ENCODE measurements around the gene ORC4.

ORC4 gene

GRCh38 chr2:147933931-147934330 lies 86.6 kb downstream of the ORC4 start:
- DNase-seq (ENCODE audit: low spot score), result no peak

GRCh38 chr2:147927053-147927588 lies 93.4 kb downstream of the ORC4 start:
- DNase-seq (ENCODE audit: low spot score), result no peak

- no peak for DNase-seq (ENCODE audit: low spot score)
Observed at GRCh38 chr2:147925886-147926285, 94.7 kb downstream of the ORC4 start.

DNA sequence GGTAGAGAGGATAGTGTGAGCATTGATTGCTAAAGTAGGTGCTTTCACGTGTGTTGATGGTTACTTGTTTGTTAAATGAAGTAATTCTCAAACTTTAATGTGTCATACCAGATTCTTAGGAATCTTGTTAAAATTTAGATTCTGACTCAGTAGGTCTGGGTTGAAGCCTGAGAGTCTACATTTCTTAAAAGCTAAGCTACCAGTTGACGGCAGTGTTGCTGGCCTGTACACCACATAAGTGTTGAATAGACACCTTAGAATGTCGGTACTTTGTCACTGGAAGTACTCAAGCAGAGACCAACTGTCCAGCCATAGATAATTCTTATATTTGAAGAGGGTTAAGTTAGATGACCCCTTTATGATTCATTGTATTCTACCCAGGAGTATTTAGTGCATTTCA lies 95.9 kb downstream of the ORC4 start:
- no peak for DNase-seq (ENCODE audit: low spot score)

GRCh38 chr2:147923846-147924245 lies 96.7 kb downstream of the ORC4 start:
- no peak for DNase-seq (ENCODE audit: low spot score)

GRCh38 chr2:147917161-147917560 lies 103.4 kb downstream of the ORC4 start:
- DNase-seq (ENCODE audit: low spot score), result no peak

DNA sequence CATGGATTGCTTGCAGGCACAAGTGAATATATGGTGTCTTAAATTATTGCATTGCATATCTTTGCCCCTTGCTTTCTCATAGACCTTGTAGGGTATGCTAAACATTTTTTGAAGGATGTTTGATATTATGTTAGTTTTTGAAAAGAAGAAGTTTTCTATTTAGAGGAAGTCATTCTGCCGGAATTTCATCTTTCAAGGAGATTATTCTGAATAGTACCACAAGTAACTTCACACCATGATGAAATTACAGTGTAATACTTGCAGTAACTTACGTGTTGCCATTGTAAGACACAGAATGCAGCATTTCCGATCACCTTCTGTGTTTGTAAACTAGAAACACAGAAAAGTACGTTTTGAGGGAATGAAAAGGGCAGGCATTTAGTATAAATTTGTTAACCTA lies 103.8 kb downstream of the ORC4 start:
- no peak for DNase-seq (ENCODE audit: low spot score)

DNA sequence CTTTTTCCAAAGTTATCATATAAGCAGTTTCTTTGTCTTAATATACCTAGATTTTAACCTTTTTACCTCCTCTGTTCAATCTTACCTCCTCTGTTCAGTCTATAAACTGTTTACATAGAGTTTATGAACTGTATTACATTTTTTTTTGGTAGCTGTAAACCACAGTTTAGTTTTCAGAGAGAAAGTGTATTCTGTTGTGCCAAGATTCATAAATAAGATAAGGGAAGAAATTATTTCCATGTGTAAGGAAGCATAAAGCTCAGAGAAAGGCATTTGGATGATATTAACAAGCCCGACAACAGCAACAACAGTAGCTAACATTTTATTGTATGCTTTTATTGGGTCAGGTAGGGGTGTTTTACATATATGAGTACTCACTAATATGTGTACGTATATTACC lies 104.5 kb downstream of the ORC4 start:
- no peak for DNase-seq (ENCODE audit: low spot score)

GRCh38 chr2:147913701-147914480 lies 106.6 kb downstream of the ORC4 start:
- no peak for DNase-seq (ENCODE audit: low spot score)

- DNase-seq (ENCODE audit: low spot score), result peak; percentile 35
Observed at GRCh38 chr2:147910990-147911473, 109.5 kb downstream of the ORC4 start.

DNA sequence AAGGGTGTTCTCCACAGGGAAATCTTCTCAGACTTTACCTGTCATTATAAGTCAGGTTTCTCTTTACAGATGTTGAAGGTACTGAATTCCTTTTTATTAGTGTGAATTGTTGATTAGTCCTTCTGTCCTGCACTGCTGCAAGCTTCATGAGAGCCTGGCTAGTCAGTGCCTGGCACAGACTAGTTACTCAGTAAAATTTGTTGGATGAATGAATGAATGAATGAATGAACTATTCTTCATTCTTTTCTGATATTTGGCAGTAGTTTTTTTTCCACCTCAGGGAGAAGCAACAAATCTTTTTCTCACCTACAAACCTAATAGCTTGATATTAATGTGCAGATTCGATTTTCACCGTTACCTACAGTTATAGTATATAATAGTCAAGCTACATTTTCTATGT lies 111.4 kb downstream of the ORC4 start:
- no peak for DNase-seq (ENCODE audit: low spot score)

GRCh38 chr2:147904051-147904450 lies 116.5 kb downstream of the ORC4 start:
- DNase-seq (ENCODE audit: low spot score), result no peak

GRCh38 chr2:147888680-147889079 lies 131.9 kb downstream of the ORC4 start:
- DNase-seq (ENCODE audit: low spot score), result no peak

GRCh38 chr2:147886136-147886535 lies 134.4 kb downstream of the ORC4 start:
- no peak for DNase-seq (ENCODE audit: low spot score)

DNA sequence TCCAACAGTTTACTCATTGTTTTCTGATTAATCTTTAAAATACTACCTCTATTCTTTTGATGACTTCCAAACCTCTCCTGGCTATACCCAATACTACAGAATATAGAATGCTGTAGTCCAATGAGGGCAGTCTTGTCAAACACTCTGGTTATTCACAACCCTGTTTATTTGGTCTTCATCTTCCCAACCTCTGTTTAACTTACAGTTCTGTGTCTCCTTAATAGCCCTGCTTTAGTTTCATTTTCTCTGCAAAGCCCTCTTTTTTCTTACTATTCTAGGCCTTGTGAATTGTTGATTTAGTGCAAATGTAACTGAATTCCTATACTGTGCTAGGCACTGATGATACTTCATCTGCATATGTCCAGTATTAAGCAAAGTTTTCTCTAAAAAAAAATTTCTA lies 135.7 kb downstream of the ORC4 start:
- DNase-seq (ENCODE audit: low spot score), result no peak

DNA sequence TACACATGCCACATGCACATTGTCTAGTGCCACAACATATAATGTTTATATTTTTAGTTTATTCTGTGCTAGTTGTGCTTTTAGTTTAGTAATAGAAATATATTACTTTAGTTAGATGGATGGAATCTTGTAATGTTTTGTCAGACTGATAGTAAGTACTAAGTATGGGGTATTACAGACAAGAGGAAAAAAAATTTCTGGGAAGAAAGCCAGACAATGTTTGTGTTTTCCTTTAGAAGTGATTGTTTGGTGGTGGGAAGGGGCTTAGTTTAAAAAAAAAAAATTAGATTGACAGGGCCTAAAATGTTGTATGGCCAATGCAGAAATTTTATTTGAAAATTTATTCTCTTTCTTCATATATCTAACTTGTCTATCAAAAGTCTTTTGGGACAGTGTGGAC lies 137.9 kb downstream of the ORC4 start:
- DNase-seq (ENCODE audit: low spot score), result no peak
